Tibial nerve (tissue), 3 donors: Measurements from ENCODE around the gene CCDC186.

Experiments
- EP300 ChIP-seq, 2 donors: sonication (generic); formaldehyde crosslinking; IDR thresholded peaks; one replicate each; pipeline ENCODE4 v1.6.1; 2017; ENCODE audit warnings: antibody characterized with exemption in 2 of 2, mild to moderate bottlenecking in 1 of 2
- POLR2A ChIP-seq, 2 donors: fragments of 450-650 bp; IDR thresholded peaks; one replicate each; pipeline ENCODE4 v1.6.1; 2017; ENCODE audit warnings: antibody characterized with exemption in 2 of 2, mild to moderate bottlenecking in 2 of 2, moderate library complexity in 2 of 2

GRCh38 chr10:114220281-114220680 is 46.3 kb upstream of the CCDC186 start:
- TF ChIP-seq EP300 (IDR thresholded peaks at IDR 0.05) = no peak
- no peak for TF ChIP-seq POLR2A (IDR thresholded peaks at IDR 0.05)
